ENCODE results near the gene LAIR2.
"Not testable (repeated sequence)": the region's sequence is repeated elsewhere in the genome, so short reads cannot be mapped to it uniquely, and the experiment has no call there.

The LAIR2 gene

DNA sequence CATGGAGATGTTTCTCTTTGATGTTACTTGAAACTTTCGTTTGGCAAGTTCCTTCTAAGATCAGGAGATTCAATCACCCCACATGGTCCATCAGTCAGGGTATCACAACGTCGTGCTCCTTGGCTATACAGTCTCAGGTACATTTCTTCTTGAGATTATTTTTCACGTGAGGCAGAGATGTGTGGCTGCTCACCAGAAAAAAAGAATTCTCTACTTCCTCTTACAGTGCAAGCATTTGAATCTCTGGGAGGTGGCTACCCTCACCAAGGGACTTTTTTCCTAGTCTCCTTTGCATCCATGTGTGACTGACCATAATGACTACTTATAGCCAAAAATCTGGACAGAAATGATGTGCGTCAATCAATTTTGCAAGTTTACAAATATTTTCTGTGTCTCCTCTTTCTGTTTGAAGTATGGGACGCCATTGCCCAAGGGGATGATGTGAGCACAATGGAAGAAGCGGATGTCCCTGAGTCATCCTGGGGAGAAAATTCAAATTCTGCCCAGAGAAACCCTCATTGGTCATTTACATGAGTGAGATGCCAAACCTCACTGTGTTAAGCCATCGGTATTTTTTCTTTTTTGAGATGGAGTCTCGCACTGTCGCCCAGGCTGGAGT lies 8.6 kb upstream of the LAIR2 start:
- DNase-seq (ENCODE audit: low read depth in 3 of 3) = no peak

DNA sequence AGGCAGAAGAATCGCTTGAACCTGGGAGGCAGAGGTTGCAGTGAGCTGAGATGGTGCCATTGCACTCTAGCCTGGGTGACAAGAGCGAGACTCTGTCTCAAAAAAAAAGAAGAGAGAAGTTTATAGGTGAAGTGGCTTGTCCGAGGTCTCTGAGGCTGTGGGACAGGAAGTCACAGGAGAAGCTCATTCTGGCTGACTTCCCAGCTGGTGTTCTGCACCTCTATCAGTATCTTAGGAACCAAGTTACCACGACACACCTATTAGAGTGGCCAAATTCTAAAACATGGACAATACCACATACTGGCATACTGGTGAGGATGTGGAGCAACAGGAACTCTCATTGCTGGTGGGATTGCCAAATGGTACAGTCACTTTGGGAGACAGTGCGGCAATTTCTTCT lies 7.3 kb upstream of the LAIR2 start:
- not testable (repeated sequence) for DNase-seq (ENCODE audit: low read depth in 3 of 3)

DNA sequence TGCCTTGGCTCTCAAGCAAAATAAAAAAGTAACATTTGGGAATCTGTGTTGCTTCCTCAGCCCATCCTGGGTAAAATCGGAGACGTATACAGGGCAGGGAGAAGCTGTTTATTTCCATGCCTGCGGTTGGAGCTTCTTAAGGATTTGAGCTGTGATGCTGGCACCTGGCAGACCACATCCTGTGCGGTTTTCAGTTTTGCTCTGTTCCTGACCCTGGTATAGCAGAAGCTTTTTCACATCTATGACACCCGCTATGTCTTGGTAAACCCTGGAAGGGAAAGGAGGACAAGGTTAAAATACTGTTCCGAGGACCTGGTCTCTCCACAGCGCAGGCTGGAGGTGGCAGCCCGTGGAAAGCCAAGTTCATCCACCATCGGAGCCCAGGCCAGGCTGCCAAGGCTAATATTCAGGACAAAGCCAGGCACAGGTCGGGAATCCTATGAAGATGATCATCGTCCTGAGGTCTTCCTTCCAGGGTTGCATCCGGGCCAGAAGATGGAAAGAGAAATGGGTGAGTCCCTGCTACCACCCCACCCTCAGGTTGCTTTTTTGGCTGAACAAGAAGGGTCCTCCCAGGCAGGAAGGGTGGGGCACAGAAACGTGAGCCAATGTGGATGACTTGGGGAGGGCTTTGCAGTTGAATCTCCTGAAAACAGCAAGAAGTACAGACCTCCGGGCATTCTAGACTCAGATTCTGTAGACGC lies 4.7 kb upstream of the LAIR2 start:
- not testable (repeated sequence) for DNase-seq (ENCODE audit: low read depth in 3 of 3)

DNA sequence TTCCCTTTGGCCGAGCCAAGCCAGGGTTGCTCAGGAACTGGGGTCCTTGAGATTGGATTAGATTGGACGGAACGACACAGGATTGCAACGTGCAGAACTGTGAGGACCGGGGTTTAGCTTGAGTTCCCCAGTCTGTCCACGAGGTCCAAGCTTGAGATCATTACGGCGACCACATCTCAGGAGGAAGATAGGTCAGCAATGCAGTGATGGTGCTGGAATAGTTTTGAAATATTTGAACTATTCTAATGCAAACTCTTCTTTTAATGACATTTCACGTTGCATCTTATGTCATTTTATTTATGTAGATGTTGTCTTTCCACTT lies 4.2 kb upstream of the LAIR2 start:
- DNase-seq (ENCODE audit: low read depth in 3 of 3) = not testable (repeated sequence)

DNA sequence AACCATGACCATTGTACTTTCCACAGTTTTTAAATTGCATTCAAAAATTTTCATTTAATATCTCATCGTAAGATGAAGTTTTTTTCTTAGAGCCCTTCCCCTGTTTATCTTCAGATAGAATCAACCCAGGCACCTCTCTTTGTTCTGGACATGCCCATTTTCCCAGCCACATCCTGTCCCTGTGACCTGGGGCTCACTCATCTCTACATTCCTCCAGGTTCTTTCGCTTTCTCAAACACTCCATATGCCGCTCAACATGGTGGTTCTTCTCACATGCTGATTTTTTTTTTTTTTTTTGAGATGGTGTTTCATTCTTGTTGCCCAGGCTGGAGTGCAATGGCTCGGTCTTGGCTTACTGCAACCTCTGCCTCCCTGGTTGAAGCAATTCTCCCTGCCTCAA lies 2.9 kb downstream of the LAIR2 start:
- not testable (repeated sequence) for DNase-seq (ENCODE audit: low read depth in 3 of 3)

DNA sequence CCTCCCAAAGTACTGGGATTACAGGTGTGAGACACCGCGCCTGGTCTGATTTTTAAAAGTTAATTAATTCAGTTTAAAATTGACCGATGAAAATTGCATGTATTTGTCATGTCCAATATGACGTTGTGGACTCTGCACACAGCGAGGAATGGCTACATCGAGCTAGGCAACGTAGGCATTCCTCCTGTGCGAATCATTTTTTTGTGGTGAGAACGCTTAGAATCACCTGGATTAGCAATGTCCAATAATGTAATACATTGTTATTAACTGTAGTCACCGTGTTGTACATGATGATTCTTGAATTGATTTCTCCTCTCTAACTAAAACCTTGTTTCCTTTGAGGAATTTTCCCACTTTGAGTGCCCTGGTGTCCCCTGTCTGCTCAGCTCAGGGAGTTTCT lies 3.4 kb downstream of the LAIR2 start:
- no peak for DNase-seq (ENCODE audit: low read depth in 3 of 3)

DNA sequence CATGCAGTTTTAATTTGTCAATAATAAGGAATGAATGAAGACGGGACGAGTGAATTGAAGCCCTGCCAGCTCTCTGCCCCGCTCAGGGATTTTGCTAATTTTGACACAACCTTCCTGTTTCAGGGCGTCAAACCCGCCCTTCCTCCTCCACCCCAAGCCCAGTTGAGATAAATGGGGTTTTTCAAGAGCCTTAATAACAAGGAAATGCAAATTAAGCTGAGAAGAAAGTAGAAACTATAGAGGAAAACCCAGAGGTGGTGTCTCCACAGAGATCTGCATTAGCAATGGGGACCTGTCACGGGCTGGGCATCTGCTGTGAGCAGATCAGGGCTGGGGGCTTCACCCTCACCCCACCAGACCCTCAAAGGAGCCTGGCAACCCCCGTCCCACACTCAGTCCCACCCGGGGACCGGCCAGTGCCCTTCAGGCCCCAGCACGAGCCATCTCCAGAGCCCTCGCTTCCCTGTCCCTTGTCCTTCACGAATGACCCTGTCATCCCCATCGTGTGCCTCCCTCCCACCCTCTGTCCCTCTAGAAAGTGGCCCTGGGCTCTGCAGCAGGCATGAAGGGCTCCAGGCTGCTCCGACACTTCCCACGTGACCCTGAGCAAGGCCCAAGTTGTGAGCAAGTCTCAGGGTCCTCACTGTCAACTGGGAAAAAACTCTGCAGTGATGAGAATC lies 4.5 kb downstream of the LAIR2 start:
- DNase-seq (ENCODE audit: low read depth in 3 of 3) = not testable (repeated sequence)

DNA sequence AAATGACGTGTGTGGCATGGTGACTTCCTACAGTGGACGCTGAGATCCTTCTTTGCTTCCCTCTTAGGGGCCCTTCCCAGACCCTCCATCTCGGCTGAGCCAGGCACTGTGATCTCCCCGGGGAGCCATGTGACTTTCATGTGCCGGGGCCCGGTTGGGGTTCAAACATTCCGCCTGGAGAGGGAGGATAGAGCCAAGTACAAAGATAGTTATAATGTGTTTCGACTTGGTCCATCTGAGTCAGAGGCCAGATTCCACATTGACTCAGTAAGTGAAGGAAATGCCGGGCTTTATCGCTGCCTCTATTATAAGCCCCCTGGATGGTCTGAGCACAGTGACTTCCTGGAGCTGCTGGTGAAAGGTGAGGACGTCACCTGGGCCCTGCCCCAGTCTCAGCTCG lies 5.2 kb downstream of the LAIR2 start:
- DNase-seq (ENCODE audit: low read depth in 3 of 3) = no peak

DNA sequence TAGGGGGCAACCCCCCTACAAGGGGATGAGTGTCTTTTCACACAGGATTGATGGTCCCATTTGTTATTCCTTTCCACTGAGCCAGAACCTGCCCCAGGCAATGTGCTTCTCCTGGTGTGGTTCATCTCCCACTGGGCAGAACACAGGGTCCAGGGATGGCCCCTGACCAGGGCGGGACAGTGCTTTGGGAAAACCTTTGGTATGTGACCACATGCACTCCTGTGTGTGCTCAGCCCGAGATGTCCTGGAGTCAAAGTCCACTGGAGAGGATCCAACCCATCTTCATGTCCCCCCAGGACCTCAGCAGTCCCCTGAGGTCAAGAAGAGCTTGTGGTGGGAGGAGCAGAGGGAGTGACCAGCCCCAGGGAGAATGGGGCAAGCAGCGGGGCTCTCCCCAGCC lies 5.9 kb downstream of the LAIR2 start:
- DNase-seq (ENCODE audit: low read depth in 3 of 3) = not testable (repeated sequence)

DNA sequence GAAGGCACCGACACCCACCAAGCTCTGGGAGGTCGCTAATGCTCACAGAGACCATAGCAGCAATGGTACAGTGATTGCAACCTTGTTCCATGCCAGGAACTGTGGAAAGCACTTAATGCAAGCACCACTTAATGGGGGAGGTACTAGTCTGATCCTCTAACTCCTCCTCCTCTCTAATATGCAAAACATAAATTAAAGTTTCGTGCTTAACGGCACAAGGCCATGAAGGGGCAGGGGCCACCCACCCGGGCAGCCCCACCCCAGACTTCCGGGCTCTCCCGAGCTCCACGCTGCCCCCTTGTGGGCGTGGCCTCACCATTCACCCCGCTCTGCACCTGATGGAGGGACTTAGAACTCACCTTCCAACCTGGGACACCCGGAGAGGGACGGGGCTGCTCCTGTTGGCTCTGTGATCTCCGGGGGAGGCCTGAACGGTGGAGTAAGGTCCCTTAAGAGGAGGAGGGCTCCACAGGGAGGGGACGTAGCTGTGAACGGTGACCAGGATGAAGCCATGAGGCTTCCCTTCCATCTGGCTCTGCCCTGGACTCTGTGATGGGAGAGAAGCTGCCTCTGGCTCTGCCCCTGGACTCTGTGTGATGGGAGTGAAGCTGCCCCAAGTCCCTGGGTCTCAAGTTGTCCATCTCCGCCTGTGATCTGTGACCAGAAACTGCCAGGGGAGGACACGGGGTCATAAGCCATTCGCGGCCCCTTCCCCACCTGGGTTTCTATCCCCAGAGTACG lies 6.7 kb downstream of the LAIR2 start:
- DNase-seq (ENCODE audit: low read depth in 3 of 3) = not testable (repeated sequence)

DNA sequence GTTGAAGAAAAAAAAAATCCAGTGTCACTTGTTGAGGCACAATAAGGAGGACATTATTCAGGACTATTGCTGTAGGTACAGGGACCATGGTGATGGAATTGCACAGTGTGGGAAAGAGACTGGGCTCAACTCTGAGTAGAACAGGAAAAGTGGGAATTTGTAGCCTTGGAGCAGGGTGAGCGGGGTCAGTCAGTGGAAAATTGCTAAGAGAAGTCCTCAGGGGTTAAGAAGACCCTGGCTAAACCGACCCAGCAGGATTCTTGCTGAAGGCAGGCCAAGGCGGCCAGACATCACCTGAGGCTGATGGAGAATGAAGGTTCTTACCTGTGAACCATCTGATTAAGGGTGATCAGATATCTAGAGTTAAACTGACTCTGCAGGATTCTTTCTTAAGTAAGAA lies 12.5 kb downstream of the LAIR2 start:
- DNase-seq (ENCODE audit: low read depth in 3 of 3) = no peak

DNA sequence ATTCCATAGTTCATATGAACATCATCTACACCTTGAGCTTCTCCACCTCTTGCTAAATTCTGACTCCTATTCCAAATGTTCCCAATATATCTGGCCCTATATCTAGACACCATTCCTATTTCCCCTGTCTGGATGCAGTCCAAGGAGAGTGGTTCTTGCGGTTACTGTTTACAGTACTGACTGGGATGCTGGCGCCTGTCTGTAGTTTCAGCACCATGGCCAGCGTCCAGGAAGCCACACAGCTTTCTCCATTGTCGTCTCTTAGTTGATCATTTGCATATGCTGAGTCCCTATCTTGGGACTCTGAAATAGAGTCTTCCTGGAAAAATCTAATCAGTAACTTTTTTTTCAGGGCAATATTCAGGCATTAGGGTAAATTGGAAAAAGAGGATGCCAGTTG lies 14.9 kb downstream of the LAIR2 start:
- DNase-seq (ENCODE audit: low read depth in 3 of 3) = peak in 2 of 3 experiments; percentile 29 to 62

DNA sequence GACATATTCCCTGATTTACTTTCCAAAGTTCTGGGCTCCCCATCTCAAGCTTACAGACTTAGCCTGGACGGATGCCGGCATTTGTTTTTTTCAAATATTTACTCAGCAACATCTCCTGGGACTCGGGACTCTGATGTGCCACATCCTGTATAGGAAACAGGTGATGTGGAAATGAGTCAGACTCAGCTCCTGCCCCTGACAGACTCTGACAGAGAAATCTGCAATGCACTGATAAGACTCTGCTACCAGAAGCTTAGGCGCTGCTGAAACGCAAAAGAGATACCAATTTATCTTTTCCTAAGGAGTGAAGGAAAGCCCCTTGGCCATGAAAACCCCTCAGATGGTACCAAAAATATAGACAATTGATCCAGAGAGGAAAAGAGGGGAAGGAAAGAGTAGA lies 16.2 kb downstream of the LAIR2 start:
- DNase-seq (ENCODE audit: low read depth in 3 of 3) = no peak

DNA sequence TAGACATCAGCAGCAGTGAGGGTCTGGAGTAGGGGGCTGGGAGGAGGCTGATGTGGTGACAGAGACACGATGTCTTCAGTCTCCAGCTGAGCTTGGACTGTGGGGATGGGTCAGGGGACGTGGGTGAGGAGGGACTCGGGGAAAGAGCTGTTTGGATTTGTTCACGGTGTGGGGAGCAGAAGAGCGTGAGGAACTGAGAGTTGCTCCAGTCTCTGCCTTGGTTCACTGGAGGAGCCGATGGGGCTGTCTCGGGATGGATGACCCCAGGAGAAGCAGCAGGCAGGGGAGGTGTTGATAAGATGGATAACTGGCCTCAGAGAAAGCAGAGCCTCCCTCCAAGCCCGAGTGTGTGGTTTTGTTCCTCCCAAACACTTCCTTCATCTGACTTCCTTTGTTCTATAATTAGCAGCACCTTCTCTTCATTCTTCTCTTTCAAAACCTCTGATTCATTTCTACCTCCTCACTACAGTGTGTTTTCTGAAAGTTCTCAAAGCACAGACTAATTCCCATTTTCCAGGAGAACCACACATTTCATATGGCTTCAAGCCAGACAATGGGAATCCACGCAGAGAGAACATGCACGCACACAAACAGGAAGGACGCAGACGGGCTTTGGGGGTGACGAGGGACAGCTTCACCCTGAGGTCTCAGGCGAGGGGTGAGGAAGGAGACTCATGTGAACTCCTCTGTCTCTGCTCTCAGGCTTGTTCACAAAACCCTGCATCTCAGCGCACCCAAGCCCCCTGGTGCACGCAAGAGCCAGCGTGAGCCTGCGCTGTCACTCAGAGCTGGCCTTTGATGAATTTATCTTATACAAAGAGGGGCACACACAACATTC lies 18.6 kb downstream of the LAIR2 start:
- no peak for DNase-seq (ENCODE audit: low read depth in 3 of 3)

DNA sequence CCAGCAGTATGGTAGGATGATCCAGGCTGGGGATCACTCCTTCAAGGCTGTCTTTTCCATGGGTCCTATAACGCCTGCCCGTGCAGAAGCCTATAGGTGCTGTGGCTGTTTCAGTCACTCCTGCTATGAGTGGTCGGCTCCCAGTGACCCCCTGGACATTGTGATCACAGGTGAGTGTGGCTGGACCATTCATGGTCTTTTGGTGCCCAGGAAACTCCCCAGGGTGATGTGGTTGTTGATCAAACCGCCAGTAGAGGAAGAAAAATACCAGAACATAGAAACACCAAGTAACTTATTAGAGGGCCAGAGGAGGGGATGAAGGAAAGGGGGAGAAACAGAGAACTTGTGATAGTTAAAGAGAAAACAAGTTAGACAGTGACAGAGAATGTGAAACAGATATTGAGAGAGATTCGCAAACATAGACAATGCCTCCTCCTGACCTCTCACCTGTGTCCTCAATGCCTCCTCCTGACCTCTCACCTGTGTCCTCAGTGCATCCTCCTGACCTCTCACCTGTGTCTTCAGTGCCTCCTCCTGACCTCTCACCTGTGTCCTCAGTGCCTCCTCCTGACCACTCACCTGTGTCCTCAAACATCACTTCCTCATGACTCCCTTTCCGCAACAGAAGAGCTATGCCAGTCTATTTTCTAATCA lies 19.4 kb downstream of the LAIR2 start:
- DNase-seq (ENCODE audit: low read depth in 3 of 3) = no peak

DNA sequence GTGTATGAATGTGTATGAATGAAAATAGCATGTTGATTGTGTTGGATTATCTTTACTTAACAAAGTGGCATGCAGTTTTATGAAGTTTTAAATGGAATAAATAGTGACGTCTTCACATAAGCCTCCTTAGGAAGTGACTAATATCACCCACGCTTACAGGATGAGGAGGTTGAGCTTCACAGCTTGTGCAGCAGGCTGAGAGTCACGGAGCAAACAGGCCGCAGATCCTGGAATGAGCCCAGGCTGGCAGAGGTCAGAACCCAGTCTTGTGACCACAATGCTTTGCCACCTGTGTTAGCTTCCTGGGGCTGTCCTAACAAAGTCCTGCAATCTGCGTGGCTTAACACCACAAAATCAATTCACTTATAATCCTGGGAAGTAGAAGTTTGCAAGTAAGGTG lies 20.8 kb downstream of the LAIR2 start:
- DNase-seq (ENCODE audit: low read depth in 3 of 3) = peak in 1 of 3 experiments; percentile 63

DNA sequence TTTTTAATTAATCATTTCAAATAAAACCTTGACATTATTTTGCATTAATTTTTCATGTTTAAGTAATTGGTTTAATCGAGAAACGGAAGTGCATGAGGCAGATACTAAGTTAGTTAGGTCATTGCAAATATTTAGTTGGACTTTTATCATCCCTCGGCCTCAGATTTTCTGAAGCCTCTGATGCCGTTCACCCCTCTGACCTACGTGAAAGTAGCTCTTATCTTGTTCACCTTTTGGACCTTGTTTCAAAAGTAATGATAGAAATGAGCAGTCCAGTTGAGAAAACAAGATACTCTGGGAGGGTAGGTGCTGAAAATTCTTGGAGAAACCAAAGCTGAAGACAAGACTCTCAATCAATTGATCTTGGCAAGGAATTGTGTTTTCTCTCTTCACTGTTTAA lies 23.0 kb downstream of the LAIR2 start:
- DNase-seq (ENCODE audit: low read depth in 3 of 3) = no peak

DNA sequence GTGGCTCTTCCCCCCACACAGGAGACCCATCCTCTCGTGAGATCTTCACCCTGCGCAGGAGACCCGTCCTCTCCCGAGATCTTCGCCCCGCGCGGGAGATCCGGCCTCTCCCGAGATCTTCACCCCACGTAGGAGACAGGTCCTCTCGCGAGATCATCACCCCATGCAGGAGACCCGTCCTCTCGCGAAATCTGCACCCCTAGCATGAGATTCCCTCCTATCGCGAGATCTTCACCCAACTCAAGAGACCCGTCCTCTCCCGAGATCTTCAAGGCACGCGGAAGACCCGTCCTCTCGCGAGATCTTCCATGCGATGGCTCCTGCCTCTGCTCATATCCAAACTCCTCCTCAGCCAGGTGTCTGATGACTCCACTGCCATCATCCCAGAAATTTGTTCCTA lies 24.3 kb downstream of the LAIR2 start:
- no peak for DNase-seq (ENCODE audit: low read depth in 3 of 3)

DNA sequence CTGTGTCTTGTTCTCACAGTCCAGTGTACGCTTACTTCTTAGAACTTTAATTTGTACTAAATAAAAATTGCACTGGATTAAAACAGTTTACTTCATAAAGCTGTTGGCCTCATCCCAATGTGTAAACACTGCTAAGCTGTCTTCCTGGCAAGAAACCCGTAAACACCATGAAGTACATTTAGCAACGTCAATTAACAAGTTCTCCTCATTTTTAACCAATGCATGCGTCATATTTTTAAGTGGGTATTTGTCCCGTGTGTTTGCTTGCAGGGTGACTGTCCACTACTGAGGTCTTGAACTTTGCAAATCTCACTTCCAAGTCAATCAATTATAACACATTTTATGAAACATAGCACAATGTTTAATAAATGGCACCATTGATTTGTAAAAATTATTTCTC lies 28.2 kb downstream of the LAIR2 start:
- no peak for DNase-seq (ENCODE audit: low read depth in 3 of 3)

DNA sequence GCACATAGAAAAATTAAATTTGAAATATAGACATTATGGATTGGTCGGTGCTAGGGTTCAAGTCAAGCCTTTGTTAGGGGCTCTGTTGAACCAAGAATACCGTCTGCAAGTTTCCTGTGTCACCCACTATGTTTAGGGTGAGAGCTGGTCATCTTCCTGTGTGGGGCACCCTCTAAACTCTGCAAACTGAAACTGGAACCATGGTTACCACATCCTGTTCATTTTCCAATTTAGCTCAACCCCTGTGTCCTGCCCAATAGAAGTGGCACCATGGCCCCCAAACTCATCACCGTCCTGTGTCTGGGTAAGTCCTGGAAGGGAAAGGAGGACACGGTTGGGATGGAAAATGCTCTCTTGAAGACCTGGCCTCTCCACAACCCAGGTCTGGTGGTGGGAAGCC lies 29.9 kb downstream of the LAIR2 start:
- no peak for DNase-seq (ENCODE audit: low read depth in 3 of 3)

DNA sequence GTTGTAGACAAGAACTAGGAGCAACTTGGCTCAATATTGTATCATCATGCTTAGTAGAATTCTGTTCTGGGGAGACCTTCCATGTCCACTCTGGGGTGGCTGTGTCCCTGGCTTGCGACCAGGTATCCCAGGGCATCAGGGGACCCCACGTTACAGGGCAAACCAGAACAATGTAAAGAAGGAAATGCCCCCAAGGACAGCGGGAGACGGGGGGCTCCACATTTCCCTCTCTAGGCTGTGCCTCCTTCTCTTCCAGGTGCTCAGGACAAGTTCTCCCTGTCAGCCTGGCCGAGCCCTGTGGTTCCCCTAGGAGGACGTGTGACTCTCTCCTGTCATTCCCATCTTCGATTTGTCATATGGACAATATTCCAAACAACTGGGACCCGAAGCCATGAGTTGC lies 30.8 kb downstream of the LAIR2 start:
- DNase-seq (ENCODE audit: low read depth in 3 of 3) = no peak
